A673 (cell line): ENCODE results near the gene TADA2A. TPM values are rescaled to one million over a fixed set of nuclear protein-coding genes. Genes with fewer than 3 reads are reported as not detected.

ENCODE experiments used
- BruUV-seq: library from RNA; stranded (reverse); fragments of 400-500 nt; replicated peaks from 2 replicates; lab custom pipeline; 2021; lab: Mats Ljungman, UMichigan
- CTCF ChIA-PET: fragments of 300-600 bp; sonication (Branson Sonifier 250); formaldehyde crosslinking; loops from one replicate; lab custom pipeline; 2022; ENCODE audit warnings: antibody characterized with exemption; lab: Charles Lee
- POLR2A ChIA-PET: fragments of 300-600 bp; sonication (Branson Sonifier 250); formaldehyde crosslinking; loops from one replicate; lab custom pipeline; 2022; ENCODE audit warnings: antibody characterized with exemption; ENCODE audit not compliant: low non-redundant PET; lab: Charles Lee
- DNase-seq: peaks from one replicate; pipeline ENCODE4 v3.0.0-alpha.2; 2015; ENCODE audit warnings: low spot score
- H3K27ac ChIP-seq: fragments of 200-600 bp; sonication (generic); 2 replicates; pipeline ENCODE4 v1.5.1; 2016; ENCODE audit warnings: mixed run types, low read depth, mild to moderate bottlenecking, mixed read lengths, antibody characterized with exemption, low read length; ENCODE audit not compliant: poor library complexity, severe bottlenecking
- H3K27me3 ChIP-seq: fragments of 200-600 bp; sonication (generic); replicated peaks from 2 replicates; pipeline ENCODE4 v1.6.1; 2017; ENCODE audit warnings: mixed run types, low read depth, mild to moderate bottlenecking, mixed read lengths, antibody characterized with exemption, low read length; ENCODE audit not compliant: insufficient read depth, poor library complexity
- H3K36me3 ChIP-seq: fragments of 200-600 bp; sonication (generic); 2 replicates; pipeline ENCODE4 v1.6.1; 2016; ENCODE audit warnings: mixed run types, mild to moderate bottlenecking, mixed read lengths, antibody characterized with exemption, low read length; ENCODE audit not compliant: insufficient read depth, poor library complexity, severe bottlenecking
- H3K4me1 ChIP-seq: fragments of 200-600 bp; sonication (generic); 2 replicates; pipeline ENCODE4 v1.6.1; 2017; ENCODE audit warnings: mixed run types, mild to moderate bottlenecking, mixed read lengths, antibody characterized with exemption, low read length; ENCODE audit not compliant: insufficient read depth, poor library complexity, severe bottlenecking
- H3K4me3 ChIP-seq: fragments of 200-600 bp; sonication (generic); 2 replicates; pipeline ENCODE4 v1.5.1; 2016; ENCODE audit warnings: low read depth, mixed run types, mild to moderate bottlenecking, mixed read lengths, low read length; ENCODE audit not compliant: poor library complexity, severe bottlenecking
- H3K9me3 ChIP-seq: fragments of 200-600 bp; sonication (generic); 2 replicates; pipeline ENCODE4 v1.6.1; 2016; ENCODE audit warnings: mixed run types, low read depth, mild to moderate bottlenecking, mixed read lengths, antibody characterized with exemption, low read length; ENCODE audit not compliant: poor library complexity, severe bottlenecking
- EZH2 ChIP-seq: fragments of 200-600 bp; sonication (generic); IDR thresholded peaks from 2 replicates; pipeline ENCODE4 v1.6.1; 2017; ENCODE audit warnings: borderline replicate concordance, low read depth, mild to moderate bottlenecking, mixed read lengths, antibody characterized with exemption, low read length; ENCODE audit not compliant: poor library complexity, severe bottlenecking
- intact Hi-C: fragments of 100-400 bp; cut with micrococcal nuclease; formaldehyde crosslinking; loops from one replicate; pipeline ENCODE4 v1.10.0; 2022; ENCODE audit not compliant: unreplicated experiment
- total RNA-seq: library from RNA; stranded (reverse); gene quantifications from 2 replicates; pipeline ENCODE4 v1.2.3, GENCODE V29; 2021
- TF ChIP-seq, protein P1 (sequence below): fragments of 300-800, 200-600 bp; sonication (generic); conservative IDR thresholded peaks from 2 replicates; pipeline ENCODE4 v1.5.1; 2017; ENCODE audit warnings: low read depth, mild to moderate bottlenecking, antibody characterized with exemption, low read length, moderate library complexity, mixed read lengths

The TADA2A gene
- total RNA-seq, 1 experiment from 2014 or later = 17.9 TPM

DNA sequence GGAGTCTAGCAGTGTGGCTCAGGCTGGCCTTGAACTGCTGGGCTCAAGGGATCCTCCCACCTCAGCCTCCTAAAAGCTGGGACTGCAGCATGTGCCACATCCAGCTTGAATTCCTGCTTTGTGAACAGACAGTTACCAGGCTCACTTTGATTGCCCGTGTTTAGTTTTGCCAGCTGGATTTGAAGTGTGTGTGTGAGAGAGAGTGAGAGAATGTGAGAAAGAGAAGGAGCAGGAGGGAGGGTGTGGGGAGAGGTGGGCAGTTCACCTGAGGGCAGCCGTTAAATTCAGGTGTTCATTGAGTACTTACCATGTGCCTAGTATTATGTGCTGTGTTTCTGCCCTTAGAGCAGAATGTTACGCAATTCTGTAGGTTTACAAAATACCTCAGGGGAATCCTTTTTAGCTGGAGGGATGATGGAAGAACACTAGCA is 87.7 kb downstream of the TADA2A start:
- intact Hi-C loops = no loop called here
- Histone ChIP-seq H3K4me3 (no peak overlapping the region), H3K4me1 (peaks cover 5% of the 10 kb centered on the region), H3K36me3 (no peaks in the 10 kb centered on the region), H3K27ac (no peak overlapping the region), H3K9me3 (no peaks in the 10 kb centered on the region), H3K27me3 (no peaks in the 10 kb centered on the region)
- no peak for DNase-seq
- no peak for TF ChIP-seq EZH2
- TF ChIP-seq, protein P1, sequence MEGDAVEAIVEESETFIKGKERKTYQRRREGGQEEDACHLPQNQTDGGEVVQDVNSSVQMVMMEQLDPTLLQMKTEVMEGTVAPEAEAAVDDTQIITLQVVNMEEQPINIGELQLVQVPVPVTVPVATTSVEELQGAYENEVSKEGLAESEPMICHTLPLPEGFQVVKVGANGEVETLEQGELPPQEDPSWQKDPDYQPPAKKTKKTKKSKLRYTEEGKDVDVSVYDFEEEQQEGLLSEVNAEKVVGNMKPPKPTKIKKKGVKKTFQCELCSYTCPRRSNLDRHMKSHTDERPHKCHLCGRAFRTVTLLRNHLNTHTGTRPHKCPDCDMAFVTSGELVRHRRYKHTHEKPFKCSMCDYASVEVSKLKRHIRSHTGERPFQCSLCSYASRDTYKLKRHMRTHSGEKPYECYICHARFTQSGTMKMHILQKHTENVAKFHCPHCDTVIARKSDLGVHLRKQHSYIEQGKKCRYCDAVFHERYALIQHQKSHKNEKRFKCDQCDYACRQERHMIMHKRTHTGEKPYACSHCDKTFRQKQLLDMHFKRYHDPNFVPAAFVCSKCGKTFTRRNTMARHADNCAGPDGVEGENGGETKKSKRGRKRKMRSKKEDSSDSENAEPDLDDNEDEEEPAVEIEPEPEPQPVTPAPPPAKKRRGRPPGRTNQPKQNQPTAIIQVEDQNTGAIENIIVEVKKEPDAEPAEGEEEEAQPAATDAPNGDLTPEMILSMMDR = no peak
- ChIA-PET POLR2A (no interaction called here), CTCF (no interaction called here)
- BruUV-seq = no TSS peak

DNA sequence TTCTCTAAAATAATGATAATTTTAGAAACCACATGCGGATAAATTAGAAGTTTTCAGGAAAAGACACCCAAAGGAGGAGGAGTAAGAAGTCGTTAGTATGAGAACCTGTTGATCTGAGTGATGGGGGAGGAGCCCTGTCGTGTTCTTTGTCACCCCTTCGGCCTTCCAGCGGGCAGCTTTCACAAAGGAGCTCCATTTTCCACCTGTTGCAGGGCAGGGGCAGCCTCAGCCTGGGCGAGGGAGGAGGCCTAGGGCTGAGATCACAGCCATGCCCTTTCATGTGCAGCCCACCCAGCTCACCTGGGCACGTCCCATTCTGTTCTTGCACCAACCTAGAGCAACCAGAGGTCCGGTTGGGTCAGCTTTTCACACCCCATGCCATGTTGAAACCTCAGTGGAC is 88.3 kb downstream of the TADA2A start:
- H3K4me3 ChIP-seq = no peak overlapping the region
- intact Hi-C loops = no loop called here
- H3K9me3 ChIP-seq = no peaks in the 10 kb centered on the region
- TF ChIP-seq EZH2 = no peak
- TF ChIP-seq, protein P1 = no peak
- H3K27me3 ChIP-seq = no peaks in the 10 kb centered on the region
- peaks cover 5% of the 10 kb centered on the region for H3K4me1 ChIP-seq
- POLR2A ChIA-PET = no interaction called here
- CTCF ChIA-PET = no interaction called here
- H3K36me3 ChIP-seq = no peaks in the 10 kb centered on the region
- no TSS peak for BruUV-seq
- DNase-seq = no peak
- H3K27ac ChIP-seq = no peak overlapping the region

- ChIA-PET POLR2A (interaction anchor here (0.7 kb wide), 1 partner anchor 67 kb away, joined by 4 read pairs; no protein-coding TSS in a partner anchor), CTCF (no interaction called here)
- no peak for TF ChIP-seq EZH2
- TF ChIP-seq, protein P1 = no peak
- H3K36me3 ChIP-seq = no peaks in the 10 kb centered on the region
- no peak for DNase-seq
- intact Hi-C loops = no loop called here
- H3K4me1 ChIP-seq = no peaks in the 10 kb centered on the region
- H3K27ac ChIP-seq = no peak overlapping the region
- no TSS peak for BruUV-seq
- no peaks in the 10 kb centered on the region for H3K9me3 ChIP-seq
- H3K4me3 ChIP-seq = no peak overlapping the region
- H3K27me3 ChIP-seq = no peaks in the 10 kb centered on the region
Measured at GRCh38 chr17:37500378-37500777, 93.7 kb downstream of the TADA2A start.
